NT2/D1 (cell line): ENCODE results near the gene CHTF18.

ENCODE experiments used
- YY1 ChIP-seq: IDR thresholded peaks from 2 replicates; pipeline ENCODE4 v1.6.1; 2011; ENCODE audit not compliant: insufficient read length, insufficient read depth
- ZNF274 ChIP-seq: IDR thresholded peaks from 2 replicates; pipeline ENCODE4 v1.6.1; 2011; ENCODE audit warnings: mild to moderate bottlenecking, low read depth, low read length

DNA sequence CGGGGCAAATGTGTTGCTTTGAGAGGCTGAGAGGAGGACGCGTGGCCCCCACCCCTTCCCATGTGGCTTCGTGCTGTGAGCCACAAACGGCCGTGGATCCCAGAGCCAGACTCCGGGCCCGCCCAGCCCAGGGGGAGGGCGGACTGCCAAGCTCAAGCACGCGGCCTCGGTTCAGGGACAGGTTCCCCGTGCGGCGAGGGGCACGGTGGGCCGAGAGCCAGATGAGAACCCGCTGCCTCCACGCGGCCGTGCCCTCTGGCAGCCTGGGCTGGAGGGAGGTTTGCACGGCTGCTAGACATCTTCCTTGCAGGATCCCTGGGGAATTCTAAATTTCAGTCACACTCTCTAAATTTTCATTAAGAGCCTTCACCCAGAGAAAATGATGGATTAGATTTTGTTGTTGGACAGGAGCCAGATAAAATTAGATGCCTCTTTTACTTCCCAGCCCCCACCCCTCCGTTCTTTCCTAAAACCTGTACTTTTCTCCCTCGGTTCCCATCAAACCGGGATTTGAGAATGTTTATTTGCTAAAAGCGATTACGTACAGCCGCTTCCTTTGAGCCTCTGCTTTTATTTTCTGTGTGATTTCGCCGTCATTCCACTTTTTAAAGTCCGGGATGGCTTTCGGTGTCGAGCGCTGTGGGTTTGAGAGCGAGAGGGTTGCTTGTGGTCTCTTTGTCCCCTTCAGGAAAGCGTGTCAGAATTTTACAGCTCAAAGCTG, 37.1 kb downstream of the CHTF18 start:
- TF ChIP-seq ZNF274 (no peak), YY1 (no peak)
